SK-N-SH (cell line): Measurements from ENCODE around the gene KIF13A. TPM values are rescaled to one million over a fixed set of nuclear protein-coding genes. Genes with fewer than 3 reads are reported as not detected.

Experiments used
- CTCF ChIA-PET: fragments of 300-600, 350-600 bp; formaldehyde crosslinking; extraction: SDS; loops from one replicate; lab custom pipeline; 2021; lab: Yijun Ruan, JAX
- POLR2A ChIA-PET: fragments of 350-600 bp; sonication (Branson Sonifier 250); formaldehyde crosslinking; extraction: SDS; loops from one replicate; lab custom pipeline; 2020; ENCODE audit warnings: antibody characterized with exemption, inconsistent platforms; lab: Yijun Ruan, JAX
- DNase-seq: peaks from one replicate; pipeline ENCODE4 v3.0.0; 2012
- H2AFZ ChIP-seq: fragments of 200-600 bp; sonication (generic); 2 replicates; pipeline ENCODE4 v1.8.1; 2016; ENCODE audit warnings: antibody characterized with exemption, mild to moderate bottlenecking, low read depth
- H3F3A ChIP-seq: fragments of 200-600 bp; sonication (generic); replicated peaks from 2 replicates; pipeline ENCODE3; 2016; ENCODE audit warnings: antibody characterized with exemption, mild to moderate bottlenecking; ENCODE audit not compliant: insufficient read depth
- H3K27ac ChIP-seq, 2 experiments: fragments of 200-500 bp in 1 of 2; fragments of 200-600 bp in 1 of 2; sonication (Bioruptor generic) in 1 of 2; sonication (generic), shearing (Covaris generic) in 1 of 2; 2 replicates each; pipeline versions ENCODE4 v1.5.1 to v1.6.1; 2014 to 2016; ENCODE audit warnings: low read depth in 2 of 2, inconsistent platforms in 1 of 2, low read length in 1 of 2, mild to moderate bottlenecking in 1 of 2, mixed read lengths in 1 of 2
- H3K27me3 ChIP-seq: fragments of 200-600 bp; sonication (generic), shearing (Covaris generic); 2 replicates; pipeline ENCODE4 v1.6.1; 2016; ENCODE audit warnings: mixed run types; ENCODE audit not compliant: insufficient read depth
- H3K36me3 ChIP-seq, 2 experiments: fragments of 200-500 bp in 1 of 2; fragments of 200-600 bp in 1 of 2; sonication (Bioruptor generic) in 1 of 2; sonication (generic) in 1 of 2; replicated peaks in 1 of 2; 2 replicates each; pipeline versions ENCODE3 to v1.5.1; 2014 to 2016; ENCODE audit warnings: low read length in 1 of 2, mild to moderate bottlenecking in 1 of 2; ENCODE audit not compliant: insufficient read depth in 2 of 2, control insufficient read depth in 1 of 2
- H3K4me1 ChIP-seq, 2 experiments: fragments of 200-500 bp in 1 of 2; fragments of 200-600 bp in 1 of 2; sonication (Bioruptor generic) in 1 of 2; sonication (generic), shearing (Covaris generic) in 1 of 2; 2 replicates each; pipeline versions ENCODE4 v1.5.1 to v1.6.1; 2014 to 2016; ENCODE audit warnings: low read depth in 1 of 2, low read length in 1 of 2, mixed run types in 1 of 2; ENCODE audit not compliant: insufficient read depth in 2 of 2, control insufficient read depth in 1 of 2
- H3K4me2 ChIP-seq: fragments of 200-600 bp; sonication (generic), shearing (Covaris generic); 2 replicates; pipeline ENCODE4 v1.6.1; 2017; ENCODE audit warnings: mixed run types
- H3K4me3 ChIP-seq, 2 experiments: fragments of 200-500 bp in 1 of 2; fragments of 200-600 bp in 1 of 2; sonication (Bioruptor generic) in 1 of 2; sonication (generic), shearing (Covaris generic) in 1 of 2; 2 replicates each; pipeline versions ENCODE4 v1.5.1 to v1.8.1; 2014 to 2016; ENCODE audit warnings: low read depth in 2 of 2, inconsistent platforms in 1 of 2, low read length in 1 of 2, mild to moderate bottlenecking in 1 of 2, mixed read lengths in 1 of 2, moderate library complexity in 1 of 2
- H3K79me2 ChIP-seq: fragments of 200-600 bp; sonication (generic); 2 replicates; pipeline ENCODE4 v1.8.1; 2017; ENCODE audit warnings: mild to moderate bottlenecking; ENCODE audit not compliant: insufficient read depth
- H3K9ac ChIP-seq: fragments of 200-600 bp; sonication (generic); 2 replicates; pipeline ENCODE4 v1.6.1; 2017; ENCODE audit warnings: mixed run types
- H3K9me2 ChIP-seq: fragments of 200-600 bp; sonication (generic); 2 replicates; pipeline ENCODE4 v1.6.1; 2017; ENCODE audit warnings: mixed run types
- H3K9me3 ChIP-seq: fragments of 200-600 bp; sonication (generic); 2 replicates; pipeline ENCODE4 v1.6.1; 2017; ENCODE audit warnings: mixed run types, mild to moderate bottlenecking, moderate library complexity
- H4K20me1 ChIP-seq: fragments of 200-600 bp; sonication (generic); 2 replicates; pipeline ENCODE4 v1.6.1; 2017; ENCODE audit warnings: mild to moderate bottlenecking, mixed run types; ENCODE audit not compliant: insufficient read depth
- EP300 ChIP-seq, 2 experiments: IDR thresholded peaks; 2 replicates each; pipeline versions ENCODE4 v1.4.0 to v1.6.1; 2012; ENCODE audit warnings: borderline replicate concordance in 1 of 2, low read depth in 1 of 2, low read length in 1 of 2
- EZH2phosphoT487 ChIP-seq: fragments of 200-600 bp; sonication (generic); IDR thresholded peaks from 2 replicates; pipeline ENCODE4 v1.6.1; 2017; ENCODE audit warnings: low read depth, mixed run types, mild to moderate bottlenecking, antibody characterized with exemption, moderate library complexity, borderline replicate concordance
- FOXM1 ChIP-seq: IDR thresholded peaks from 2 replicates; pipeline ENCODE4 v1.4.0; 2012; ENCODE audit warnings: low read depth, mild to moderate bottlenecking
- MAX ChIP-seq: IDR thresholded peaks from 2 replicates; pipeline ENCODE4 v1.4.0; 2012; ENCODE audit warnings: low read depth
- PBX3 ChIP-seq: IDR thresholded peaks from 2 replicates; pipeline ENCODE4; 2012
- RAD21 ChIP-seq: IDR thresholded peaks from 2 replicates; pipeline ENCODE4 v1.6.1; 2012; ENCODE audit warnings: mild to moderate bottlenecking, low read length
- SIN3A ChIP-seq: IDR thresholded peaks from 2 replicates; pipeline ENCODE4 v1.6.1; 2012; ENCODE audit warnings: low read depth, mild to moderate bottlenecking, low read length, moderate library complexity, borderline replicate concordance
- WGBS: methylation state at CpG from one replicate; pipeline ENCODE4 v1.1.6; 2017; ENCODE audit warnings: low lambda C conversion rate; 5-methylcytosine and 5-hydroxymethylcytosine counted together
- polyA plus RNA-seq, 3 experiments: library from polyadenylated mRNA; depleted of rRNA; stranded (reverse); fragments of >200 nt; gene quantifications; 2 replicates each; pipeline ENCODE4 v1.2.3, GENCODE V29; 2012

Gene KIF13A
- polyA plus RNA-seq, 1 of the 3 experiments (the other 2 are of a cell fraction), result 18.2 TPM

GRCh38 chr6:17974570-17975368 is 12.7 kb downstream of the KIF13A start:
- Histone ChIP-seq H3K9ac (no peak overlapping the region), H3K36me3 (peaks cover 0 to 19% of the 10 kb centered on the region in 2 experiments), H3K4me2 (no peak overlapping the region), H3K27ac (no peak overlapping the region), H3K79me2 (peaks cover 98% of the 10 kb centered on the region), H2AFZ (no peak overlapping the region), H3K4me3 (no peak overlapping the region), H3K9me2 (no peaks in the 10 kb centered on the region), H3F3A (peaks cover 21% of the 10 kb centered on the region), H3K9me3 (no peaks in the 10 kb centered on the region), H3K27me3 (no peaks in the 10 kb centered on the region), H3K4me1 (peaks cover 5 to 26% of the 10 kb centered on the region in 2 experiments; a peak in 3 of 4 replicates), H4K20me1 (peaks cover 4% of the 10 kb centered on the region; the same call in 1 of the 2 replicates)
- DNase-seq, result no peak
- ChIA-PET POLR2A (interaction anchor here (0.9 kb wide), 1 partner anchor 12 kb away, joined by 3 read pairs; no protein-coding TSS in a partner anchor), CTCF (no interaction called here)
- TF ChIP-seq MAX (no peak), RAD21 (no peak), FOXM1 (no peak), SIN3A (no peak), EP300 (IDR thresholded peaks at IDR 0.05; ENCODE audit: borderline replicate concordance in 1 of 2, low read depth in 1 of 2, low read length in 1 of 2) (no peak), PBX3 (no peak)
- 97% methylated on average over 5 of the region's 5 CpGs for WGBS

- CTCF ChIA-PET, result interaction anchor here (1.0 kb wide), 1 partner anchor 10 kb away, joined by 3 read pairs; no protein-coding TSS in a partner anchor
Measured at GRCh38 chr6:17972978-17973622, 14.3 kb downstream of the KIF13A start.

More at GRCh38 chr6:17972978-17973622, 14.3 kb downstream of the KIF13A start:
- no peak overlapping the region for H3K9ac ChIP-seq
- no peak overlapping the region for H2AFZ ChIP-seq
- no peak for DNase-seq
- TF ChIP-seq EZH2phosphoT487, result no peak
- no peaks in the 10 kb centered on the region for H3K9me2 ChIP-seq
- H3K27me3 ChIP-seq, result no peaks in the 10 kb centered on the region
- POLR2A ChIA-PET, result no interaction called here
- no peak overlapping the region for H3K4me2 ChIP-seq
- 92% methylated on average over 5 of the region's 5 CpGs for WGBS
- H3K27ac ChIP-seq, result peak overlapping the region in 1 of 2 experiments; percentile 82; a peak in 1 of 4 replicates
- H3K36me3 ChIP-seq, result peaks cover 0 to 4% of the 10 kb centered on the region in 2 experiments
- H4K20me1 ChIP-seq, result peaks cover 4% of the 10 kb centered on the region
- H3F3A ChIP-seq, result peaks cover 32% of the 10 kb centered on the region
- H3K4me3 ChIP-seq, result no peak overlapping the region
- no peaks in the 10 kb centered on the region for H3K9me3 ChIP-seq
- H3K4me1 ChIP-seq, result peaks cover 5 to 35% of the 10 kb centered on the region in 2 experiments; a peak in 3 of 4 replicates
- H3K79me2 ChIP-seq, result peaks cover 98% of the 10 kb centered on the region
